ENCODE results near the gene C10orf90.

The C10orf90 gene

DNA sequence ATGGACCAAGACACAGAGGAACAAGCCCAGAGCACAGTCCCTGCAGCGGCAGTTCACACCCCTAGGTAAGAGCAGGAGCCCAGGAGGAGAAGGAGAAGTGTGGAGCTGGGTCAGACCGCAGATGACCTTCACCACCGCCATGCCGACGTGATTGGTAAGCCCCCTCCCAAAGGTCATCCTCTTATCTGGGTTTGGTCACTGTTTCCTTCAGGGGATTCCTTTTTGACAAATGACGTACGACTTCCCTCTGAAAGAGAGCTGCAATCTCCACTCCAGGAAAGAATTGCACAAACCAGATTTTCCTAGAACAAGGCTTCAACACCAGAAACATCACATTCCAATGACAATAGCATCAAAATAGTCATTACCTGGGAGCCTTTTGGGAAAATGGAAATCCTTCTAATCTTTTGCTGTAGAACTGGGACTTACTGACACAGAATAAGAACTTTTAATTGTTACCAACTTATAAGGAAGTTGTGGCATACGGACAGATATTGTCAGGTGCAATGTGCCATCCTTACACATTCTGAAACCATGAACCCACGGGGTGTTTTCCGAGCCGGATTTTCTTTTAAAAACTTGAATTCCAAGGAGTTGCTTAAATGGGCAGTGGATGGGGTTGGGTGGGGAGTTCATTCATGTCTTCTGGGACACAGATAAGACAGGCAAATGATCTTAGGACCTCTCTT is 261.4 kb downstream of the C10orf90 start:
- TF ChIP-seq ZNF148 (tag by site-specific recombination; IDR thresholded peaks at IDR 0.05; ENCODE audit: borderline replicate concordance), result no peak
- TF ChIP-seq ZNF645 (tag by site-specific recombination; IDR thresholded peaks at IDR 0.05), result no peak
- TF ChIP-seq, protein P1, sequence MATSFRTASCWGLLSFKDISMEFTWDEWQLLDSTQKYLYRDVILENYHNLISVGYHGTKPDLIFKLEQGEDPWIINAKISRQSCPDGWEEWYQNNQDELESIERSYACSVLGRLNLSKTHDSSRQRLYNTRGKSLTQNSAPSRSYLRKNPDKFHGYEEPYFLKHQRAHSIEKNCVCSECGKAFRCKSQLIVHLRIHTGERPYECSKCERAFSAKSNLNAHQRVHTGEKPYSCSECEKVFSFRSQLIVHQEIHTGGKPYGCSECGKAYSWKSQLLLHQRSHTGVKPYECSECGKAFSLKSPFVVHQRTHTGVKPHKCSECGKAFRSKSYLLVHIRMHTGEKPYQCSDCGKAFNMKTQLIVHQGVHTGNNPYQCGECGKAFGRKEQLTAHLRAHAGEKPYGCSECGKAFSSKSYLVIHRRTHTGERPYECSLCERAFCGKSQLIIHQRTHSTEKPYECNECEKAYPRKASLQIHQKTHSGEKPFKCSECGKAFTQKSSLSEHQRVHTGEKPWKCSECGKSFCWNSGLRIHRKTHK (tag by site-specific recombination; IDR thresholded peaks at IDR 0.05), result no peak
- TF ChIP-seq ZNF768 (tag by site-specific recombination; IDR thresholded peaks at IDR 0.05), result no peak
- TF ChIP-seq ZNF707 (tag by site-specific recombination; IDR thresholded peaks at IDR 0.05), result no peak
- TF ChIP-seq ZNF654 (tag by site-specific recombination; IDR thresholded peaks at IDR 0.05; ENCODE audit: low read depth), result no peak
- TF ChIP-seq PRDM2 (tag by site-specific recombination; IDR thresholded peaks at IDR 0.05; ENCODE audit: borderline replicate concordance), result no peak
- TF ChIP-seq ZNF280C (tag by site-specific recombination; IDR thresholded peaks at IDR 0.05), result no peak
- TF ChIP-seq SP3 (tag by site-specific recombination; IDR thresholded peaks at IDR 0.05), result no peak
- TF ChIP-seq PRDM1 (tag by site-specific recombination; IDR thresholded peaks at IDR 0.05), result no peak
- no peak for TF ChIP-seq ZEB2 (tag by site-specific recombination; IDR thresholded peaks at IDR 0.05)
- ChIA-PET POLR2A (no interaction called here), CTCF (no interaction called here)
- Histone ChIP-seq H3K27ac (ENCODE audit: extremely low read depth, low read depth, low read length) (no peak overlapping the region), H3K36me3 (ENCODE audit: control insufficient read depth in 2 of 2, insufficient read depth in 1 of 2, low read length in 2 of 2) (no peaks in the 10 kb centered on the region), H3K4me1 (ENCODE audit: control insufficient read depth, insufficient read depth, low read length) (no peaks in the 10 kb centered on the region), H3K9me3 (ENCODE audit: control insufficient read depth, insufficient read depth, low read depth, low read length) (no peaks in the 10 kb centered on the region), H3K4me3 (ENCODE audit: low read depth, low read length) (no peak overlapping the region)

Data from HEK293 (cell line).